NCI-H1417 treated with DMSO at 0.1 percent for 48 hours (cell line): ENCODE measurements around the gene FAM13A.
A peak's percentile ranks its signal among the peaks of the same experiment; 100 is the strongest.
"Not testable (repeated sequence)": the region's sequence is repeated elsewhere in the genome, so short reads cannot be mapped to it uniquely, and the experiment has no call there.

Experiments used
- DNase-seq: peaks from one replicate; lab custom pipeline; 2025; lab: John Stamatoyannopoulos, UW

Gene FAM13A

GRCh38 chr4:89056953-89057398 lies at the start of gene FAM13A:
Gene FAM13A, minus strand, starts transcription at chr4:89057185. Its CDS starts 221 bp downstream, at chr4:89056964.
- DNase-seq: peak; percentile 47

GRCh38 chr4:89105726-89106125 lies 48.7 kb upstream of the FAM13A start:
- DNase-seq: no peak

GRCh38 chr4:89101256-89102161 lies 44.5 kb upstream of the FAM13A start:
- DNase-seq: no peak

- no peak for DNase-seq
These were observed 43.9 kb upstream of the FAM13A start for GRCh38 chr4:89100853-89101252.

GRCh38 chr4:89099471-89099870 lies 42.5 kb upstream of the FAM13A start:
- DNase-seq: no peak

- DNase-seq: no peak
These were observed 42.0 kb upstream of the FAM13A start for GRCh38 chr4:89099034-89099433.

GRCh38 chr4:89078300-89078699 lies 21.3 kb upstream of the FAM13A start:
- DNase-seq: no peak

GRCh38 chr4:89077761-89078160 lies 20.8 kb upstream of the FAM13A start:
- DNase-seq: no peak

- no peak for DNase-seq
These were observed 15.9 kb upstream of the FAM13A start for GRCh38 chr4:89072921-89073320.

GRCh38 chr4:89071311-89071710 lies 14.3 kb upstream of the FAM13A start:
- DNase-seq: no peak

- no peak for DNase-seq
These were observed 13.1 kb upstream of the FAM13A start for GRCh38 chr4:89070041-89070440.

- DNase-seq: no peak
These were observed 12.5 kb upstream of the FAM13A start for GRCh38 chr4:89069481-89069880.

- no peak for DNase-seq
These were observed 10.4 kb upstream of the FAM13A start for GRCh38 chr4:89067417-89067816.

GRCh38 chr4:89064848-89065247 lies 7.9 kb upstream of the FAM13A start:
- no peak for DNase-seq

GRCh38 chr4:89057844-89058243 lies 859 bp upstream of the FAM13A start:
- DNase-seq: not testable (repeated sequence)

- DNase-seq: no peak
These were observed 563 bp downstream of the FAM13A start for GRCh38 chr4:89056292-89056952.

- no peak for DNase-seq
These were observed 1.6 kb downstream of the FAM13A start for GRCh38 chr4:89055157-89056080.

- no peak for DNase-seq
These were observed 2.4 kb downstream of the FAM13A start for GRCh38 chr4:89054627-89055026.

- no peak for DNase-seq
These were observed 7.1 kb downstream of the FAM13A start for GRCh38 chr4:89049853-89050252.

GRCh38 chr4:89048906-89049601 lies 7.9 kb downstream of the FAM13A start:
- DNase-seq: no peak

GRCh38 chr4:89044147-89044900 lies 12.7 kb downstream of the FAM13A start:
- no peak for DNase-seq
